DMS153 treated with DMSO at 0.1 percent for 48 hours (cell line): ENCODE data around the gene NR3C1.

Experiments
- DNase-seq: peaks from one replicate; lab custom pipeline; 2025; ENCODE audit not compliant: unreplicated experiment; lab: John Stamatoyannopoulos, UW

The NR3C1 gene

GRCh38 chr5:143239882-143240518 is 163.5 kb downstream of the NR3C1 start:
- no peak for DNase-seq

- no peak for DNase-seq
Measured at GRCh38 chr5:143238620-143239019, 164.9 kb downstream of the NR3C1 start.

GRCh38 chr5:143237664-143238063 is 165.8 kb downstream of the NR3C1 start:
- no peak for DNase-seq

- DNase-seq = no peak
Measured at GRCh38 chr5:143236682-143237081, 166.8 kb downstream of the NR3C1 start.

GRCh38 chr5:143235423-143235822 is 168.1 kb downstream of the NR3C1 start:
- DNase-seq = no peak

GRCh38 chr5:143234162-143234842 is 169.2 kb downstream of the NR3C1 start:
- no peak for DNase-seq

GRCh38 chr5:143233031-143233430 is 170.5 kb downstream of the NR3C1 start:
- DNase-seq = no peak

- no peak for DNase-seq
Measured at GRCh38 chr5:143231973-143232812, 171.3 kb downstream of the NR3C1 start.

GRCh38 chr5:143231416-143231815 is 172.1 kb downstream of the NR3C1 start:
- no peak for DNase-seq

- no peak for DNase-seq
Measured at GRCh38 chr5:143230676-143230996, 172.8 kb downstream of the NR3C1 start.

GRCh38 chr5:143229896-143230675 is 173.4 kb downstream of the NR3C1 start:
- no peak for DNase-seq

- DNase-seq = no peak
Measured at GRCh38 chr5:143229426-143229895, 174.0 kb downstream of the NR3C1 start.

GRCh38 chr5:143228597-143229293 is 174.7 kb downstream of the NR3C1 start:
- DNase-seq = no peak
